ENCODE data around the gene ZDHHC3. TPM values are rescaled to one million over a fixed set of nuclear protein-coding genes. Genes with fewer than 3 reads are reported as not detected.

ZDHHC3 gene
- total RNA-seq, 1 experiment from 2014 or later, result 94.7 TPM

- intact Hi-C loops (cut with micrococcal nuclease; ENCODE audit: unreplicated experiment), result no loop called here
- no peak for DNase-seq (ENCODE audit: low spot score)
- peaks cover 36% of the 10 kb centered on the region for H3K4me1 ChIP-seq (ENCODE audit: insufficient read depth, low read length, poor library complexity, severe bottlenecking)
- H3K4me3 ChIP-seq (ENCODE audit: low read depth, low read length, poor library complexity, severe bottlenecking), result no peak overlapping the region
- H3K27ac ChIP-seq (ENCODE audit: low read depth, low read length, poor library complexity, severe bottlenecking), result no peak overlapping the region
- BruUV-seq (replicated peaks), result no TSS peak
- no peaks in the 10 kb centered on the region for H3K9me3 ChIP-seq (ENCODE audit: low read depth, low read length, poor library complexity, severe bottlenecking)
- H3K36me3 ChIP-seq (ENCODE audit: insufficient read depth, low read length, poor library complexity, severe bottlenecking), result peaks cover 33% of the 10 kb centered on the region
- CTCF ChIA-PET, result no interaction called here
- POLR2A ChIA-PET (ENCODE audit: low non-redundant PET), result no interaction called here
- TF ChIP-seq EZH2 (IDR thresholded peaks at IDR 0.05; ENCODE audit: borderline replicate concordance, low read depth, low read length, poor library complexity, severe bottlenecking) (no peak), CTCF (conservative IDR thresholded peaks at IDR 0.05; ENCODE audit: low read depth, low read length) (no peak)
- no peaks in the 10 kb centered on the region for H3K27me3 ChIP-seq (replicated peaks; ENCODE audit: insufficient read depth, low read depth, low read length, poor library complexity)
These were observed 15.4 kb upstream of the ZDHHC3 start for GRCh38 chr3:44991326-44991725.

GRCh38 chr3:44989636-44990373 lies 13.8 kb upstream of the ZDHHC3 start:
- CTCF ChIA-PET, result no interaction called here
- intact Hi-C loops (cut with micrococcal nuclease; ENCODE audit: unreplicated experiment), result no loop called here

GRCh38 chr3:44989141-44989540 lies 13.2 kb upstream of the ZDHHC3 start:
- Histone ChIP-seq H3K36me3 (ENCODE audit: insufficient read depth, low read length, poor library complexity, severe bottlenecking) (peaks cover 37% of the 10 kb centered on the region), H3K27ac (ENCODE audit: low read depth, low read length, poor library complexity, severe bottlenecking) (no peak overlapping the region), H3K27me3 (replicated peaks; ENCODE audit: insufficient read depth, low read depth, low read length, poor library complexity) (no peaks in the 10 kb centered on the region), H3K4me1 (ENCODE audit: insufficient read depth, low read length, poor library complexity, severe bottlenecking) (peaks cover 21% of the 10 kb centered on the region), H3K4me3 (ENCODE audit: low read depth, low read length, poor library complexity, severe bottlenecking) (no peak overlapping the region), H3K9me3 (ENCODE audit: low read depth, low read length, poor library complexity, severe bottlenecking) (no peaks in the 10 kb centered on the region)
- intact Hi-C loops (cut with micrococcal nuclease; ENCODE audit: unreplicated experiment), result no loop called here
- BruUV-seq (replicated peaks), result no TSS peak
- DNase-seq (ENCODE audit: low spot score), result no peak
- ChIA-PET POLR2A (ENCODE audit: low non-redundant PET) (no interaction called here), CTCF (no interaction called here)
- no peak for TF ChIP-seq EZH2 (IDR thresholded peaks at IDR 0.05; ENCODE audit: borderline replicate concordance, low read depth, low read length, poor library complexity, severe bottlenecking)
- TF ChIP-seq CTCF (conservative IDR thresholded peaks at IDR 0.05; ENCODE audit: low read depth, low read length), result no peak

More at GRCh38 chr3:44989636-44990373, 13.8 kb upstream of the ZDHHC3 start:
- no peaks in the 10 kb centered on the region for H3K27me3 ChIP-seq (replicated peaks; ENCODE audit: insufficient read depth, low read depth, low read length, poor library complexity)
- DNase-seq (ENCODE audit: low spot score), result no peak
- TF ChIP-seq CTCF (conservative IDR thresholded peaks at IDR 0.05; ENCODE audit: low read depth, low read length), result no peak
- TF ChIP-seq EZH2 (IDR thresholded peaks at IDR 0.05; ENCODE audit: borderline replicate concordance, low read depth, low read length, poor library complexity, severe bottlenecking), result no peak
- H3K36me3 ChIP-seq (ENCODE audit: insufficient read depth, low read length, poor library complexity, severe bottlenecking), result peaks cover 35% of the 10 kb centered on the region
- POLR2A ChIA-PET (ENCODE audit: low non-redundant PET), result no interaction called here
- H3K4me1 ChIP-seq (ENCODE audit: insufficient read depth, low read length, poor library complexity, severe bottlenecking), result peaks cover 27% of the 10 kb centered on the region
- no peak overlapping the region for H3K27ac ChIP-seq (ENCODE audit: low read depth, low read length, poor library complexity, severe bottlenecking)
- no TSS peak for BruUV-seq (replicated peaks)
- no peak overlapping the region for H3K4me3 ChIP-seq (ENCODE audit: low read depth, low read length, poor library complexity, severe bottlenecking)
- no peaks in the 10 kb centered on the region for H3K9me3 ChIP-seq (ENCODE audit: low read depth, low read length, poor library complexity, severe bottlenecking)

All from A673 (cell line).